ENCODE data around the gene SLC22A23.

- TF ChIP-seq CTCF (IDR thresholded peaks at IDR 0.05; ENCODE audit: low read depth, low read length) (no peak), EZH2phosphoT487 (IDR thresholded peaks at IDR 0.05; ENCODE audit: low read depth) (no peak)
Observed at GRCh38 chr6:3323148-3323547, 133.7 kb downstream of the SLC22A23 start.

Measured in OCI-LY3 (cell line).